GM12878 (cell line): ENCODE data around the gene MAEL. TPM values are rescaled to one million over a fixed set of nuclear protein-coding genes. Genes with fewer than 3 reads are reported as not detected.

Experiments used
- ATAC-seq: fragments of 200-7000 bp; cut with Tn5 transposase; 3 replicates; pipeline ENCODE4 v1.9.1; 2020; ENCODE audit warnings: mild to moderate bottlenecking, moderate library complexity
- BruUV-seq: library from RNA; stranded (reverse); fragments of 400-500 nt; replicated peaks from 2 replicates; lab custom pipeline; 2021; lab: Mats Ljungman, UMichigan
- CTCF ChIA-PET: fragments of 300-600 bp; sonication (Branson Sonifier 250); formaldehyde crosslinking; extraction: SDS; loops from one replicate; lab custom pipeline; 2021; ENCODE audit warnings: inconsistent platforms; lab: Yijun Ruan, JAX
- POLR2A ChIA-PET: fragments of 350-600 bp; formaldehyde crosslinking; extraction: SDS; loops from one replicate; lab custom pipeline; 2021; ENCODE audit warnings: inconsistent platforms; lab: Charles Lee
- RAD21 ChIA-PET: fragments of 300-600 bp; sonication (Branson Sonifier 250); formaldehyde crosslinking; loops from one replicate; lab custom pipeline; 2023; ENCODE audit warnings: antibody characterized with exemption; ENCODE audit not compliant: unreplicated experiment; lab: Charles Lee
- SMC1A ChIA-PET: fragments of 300-600 bp; sonication (Branson Sonifier 250); formaldehyde crosslinking; loops from one replicate; lab custom pipeline; 2023; ENCODE audit not compliant: unreplicated experiment, uncharacterized antibody; lab: Charles Lee
- DNase-seq: peaks from one replicate; pipeline ENCODE4 v3.0.0-alpha.2; 2011; ENCODE audit warnings: low read depth, low spot score
- FAIRE-seq: peaks from 3 replicates; lab custom pipeline; 2011; peaks lifted over from hg19 to GRCh38; lab: Jason Lieb, UNC
- H2AFZ ChIP-seq: 2 replicates; pipeline ENCODE4 v1.6.0; 2011; ENCODE audit warnings: low read depth, low read length, control low read depth; ENCODE audit not compliant: control insufficient read depth
- H3K27ac ChIP-seq: 2 replicates; pipeline ENCODE4 v1.5.1; 2011; ENCODE audit warnings: control low read depth; ENCODE audit not compliant: control insufficient read depth, insufficient read depth
- H3K27me3 ChIP-seq, 2 experiments: replicated peaks in 1 of 2; 2 replicates each; pipeline versions ENCODE4 v1.6.0 to v1.6.1; 2011; ENCODE audit warnings: low read length in 1 of 2; ENCODE audit not compliant: control insufficient read depth in 2 of 2, insufficient read depth in 2 of 2
- H3K36me3 ChIP-seq, 2 experiments: 2 replicates each; pipeline ENCODE4 v1.5.1; 2011; ENCODE audit warnings: low read length in 1 of 2; ENCODE audit not compliant: control insufficient read depth in 2 of 2, insufficient read depth in 2 of 2
- H3K4me1 ChIP-seq: 2 replicates; pipeline ENCODE4 v1.6.1; 2011; ENCODE audit warnings: mild to moderate bottlenecking, low read length, moderate library complexity, mixed read lengths; ENCODE audit not compliant: control insufficient read depth, insufficient read depth
- H3K4me2 ChIP-seq: 2 replicates; pipeline ENCODE4 v1.6.0; 2011; ENCODE audit warnings: control low read depth; ENCODE audit not compliant: control insufficient read depth, insufficient read depth
- H3K4me3 ChIP-seq: fragments of 200-600 bp; sonication (generic); 2 replicates; pipeline ENCODE4 v1.5.1; 2016
- H3K79me2 ChIP-seq: 2 replicates; pipeline ENCODE4 v1.6.0; 2011; ENCODE audit warnings: low read length; ENCODE audit not compliant: control insufficient read depth, insufficient read depth
- H3K9ac ChIP-seq: 2 replicates; pipeline ENCODE4 v1.8.0; 2011; ENCODE audit warnings: low read length, control low read depth, mixed read lengths; ENCODE audit not compliant: control insufficient read depth, insufficient read depth
- H3K9me3 ChIP-seq: replicated peaks from 3 replicates; pipeline ENCODE4 v1.5.1; 2011; ENCODE audit warnings: mild to moderate bottlenecking, low read length; ENCODE audit not compliant: control insufficient read depth, insufficient read depth
- H4K20me1 ChIP-seq: 2 replicates; pipeline ENCODE4 v1.6.0; 2011; ENCODE audit not compliant: control insufficient read depth, insufficient read depth
- CTCF ChIP-seq, 3 experiments: IDR thresholded peaks in 2 of 3; conservative IDR thresholded peaks in 1 of 3; 2 replicates each; pipeline ENCODE4 v1.5.1; 2011; ENCODE audit warnings: low read depth in 3 of 3, low read length in 3 of 3, mild to moderate bottlenecking in 3 of 3, control low read depth in 2 of 3, moderate library complexity in 2 of 3, inconsistent platforms in 1 of 3, mixed read lengths in 1 of 3; ENCODE audit not compliant: control insufficient read depth in 2 of 3, insufficient read depth in 1 of 3; ENCODE audit errors: extremely low read depth in 1 of 3
- EGR1 ChIP-seq, 2 experiments: IDR thresholded peaks; 1 replicate in 1 of 2; 2 replicates in 1 of 2; pipeline ENCODE4 v1.6.1; 2011 to 2012; ENCODE audit warnings: low read depth in 2 of 2, low read length in 2 of 2, borderline replicate concordance in 1 of 2, mild to moderate bottlenecking in 1 of 2, moderate library complexity in 1 of 2
- EZH2 ChIP-seq: IDR thresholded peaks from 2 replicates; pipeline ENCODE4 v1.6.1; 2012; ENCODE audit warnings: low read depth, mild to moderate bottlenecking, control low read depth, inconsistent platforms, low read length, borderline replicate concordance; ENCODE audit not compliant: control insufficient read depth
- HCFC1 ChIP-seq: fragments of 150-350 bp; IDR thresholded peaks from 2 replicates; pipeline ENCODE4 v1.6.1; 2014; ENCODE audit warnings: low read length
- HDAC2 ChIP-seq: fragments of 200-600 bp; sonication (generic); IDR thresholded peaks from 2 replicates; pipeline ENCODE4 v1.6.1; 2017
- HSF1 ChIP-seq: fragments of 150-350 bp; IDR thresholded peaks from 2 replicates; pipeline ENCODE4 v1.6.1; 2014; ENCODE audit warnings: mild to moderate bottlenecking, low read depth, low read length
- JUNB ChIP-seq: IDR thresholded peaks from 2 replicates; pipeline ENCODE4 v1.6.1; 2016; ENCODE audit warnings: antibody characterized with exemption, mild to moderate bottlenecking
- MXI1 ChIP-seq: fragments of 150-350 bp; IDR thresholded peaks from 2 replicates; pipeline ENCODE4 v1.6.1; 2011; ENCODE audit warnings: low read depth, mild to moderate bottlenecking, inconsistent platforms, low read length, improper control_type of control experiment
- PRDM15 ChIP-seq: fragments of 450-650 bp; formaldehyde crosslinking; IDR thresholded peaks from 2 replicates; pipeline ENCODE4 v1.4.0; 2020; ENCODE audit warnings: mild to moderate bottlenecking, moderate library complexity
- RELA ChIP-seq: fragments of 450-650 bp; IDR thresholded peaks from 2 replicates; pipeline ENCODE4 v1.8.0; 2014; ENCODE audit warnings: borderline replicate concordance; ENCODE audit not compliant: partially characterized antibody
- TCF7 ChIP-seq: IDR thresholded peaks from 2 replicates; pipeline ENCODE4 v1.6.1; 2014; ENCODE audit warnings: antibody characterized with exemption, borderline replicate concordance
- WRNIP1 ChIP-seq: IDR thresholded peaks from 2 replicates; pipeline ENCODE4 v1.6.1; 2011; ENCODE audit warnings: low read depth, low read length, improper control_type of control experiment, borderline replicate concordance
- ZNF592 ChIP-seq: fragments of 450-650 bp; IDR thresholded peaks from 2 replicates; pipeline ENCODE4 v1.6.1; 2017; ENCODE audit warnings: mild to moderate bottlenecking, moderate library complexity
- WGBS: methylation state at CpG from one replicate; pipeline ENCODE4 v1.1.6; 2016; ENCODE audit warnings: low lambda C conversion rate; ENCODE audit not compliant: insufficient replicate concordance, insufficient coverage; ENCODE audit errors: missing lambda C conversion rate; 5-methylcytosine and 5-hydroxymethylcytosine counted together
- in situ Hi-C: fragments of 300-500 bp; cut with MboI; formaldehyde crosslinking; loops from 9 replicates; pipeline ENCODE4 v1.14.3; 2018; ENCODE audit warnings: mixed read lengths
- intact Hi-C: fragments of 100-400 bp; cut with micrococcal nuclease; formaldehyde crosslinking; loops from one replicate; pipeline ENCODE4 v1.14.2; 2022; ENCODE audit not compliant: unreplicated experiment
- polyA plus RNA-seq, 11 experiments: library from polyadenylated mRNA; depleted of rRNA in 4 of 11; unstranded in 6 of 11; stranded (reverse) in 5 of 11; fragments of >200 nt; fragmentation: Nextera tagmentation in 4 of 11; fragmentation: Illumina TruSeq in 1 of 11; extraction: Ambion mirVana in 4 of 11; extraction: Trizol in 1 of 11; gene quantifications; 1 replicate in 1 of 11; 2 replicates in 10 of 11; pipeline versions ENCODE4 v1.2.1 to v1.2.3, GENCODE V29; 2011 to 2016; ENCODE audit warnings: inconsistent platforms in 2 of 11, missing spikeins in 2 of 11, low read depth in 1 of 11
- total RNA-seq, 4 experiments: library from RNA; depleted of rRNA in 3 of 4; stranded (reverse); fragments of >200 nt in 3 of 4; fragmentation: Illumina TruSeq in 1 of 4; extraction: Trizol in 1 of 4; gene quantifications; 2 replicates each; pipeline versions ENCODE4 v1.2.1 to v1.2.3, GENCODE V29; 2013 to 2021

MAEL gene
- total and polyA plus RNA-seq, 10 of the 15 experiments (the other 5 are each of a cell fraction or from before 2014, with no cell fraction given) = 0.10 to 0.43 (median 0.24) TPM; not detected in 2

- H3K9me3 ChIP-seq = no peaks in the 10 kb centered on the region
- no peaks in the 10 kb centered on the region for H3K79me2 ChIP-seq
- H3K36me3 ChIP-seq = no peaks in the 10 kb centered on the region
- H2AFZ ChIP-seq = no peak overlapping the region
- intact Hi-C loops = no loop called here
- no peaks in the 10 kb centered on the region for H4K20me1 ChIP-seq
- FAIRE-seq = no peak
- H3K4me3 ChIP-seq = no peak overlapping the region
- no peaks in the 10 kb centered on the region for H3K4me1 ChIP-seq
- BruUV-seq = no TSS peak
- H3K9ac ChIP-seq = no peak overlapping the region
- DNase-seq = no peak
- H3K27me3 ChIP-seq = peaks cover 0 to 2% of the 10 kb centered on the region in 2 experiments; a peak in 1 of 4 replicates
- H3K4me2 ChIP-seq = no peak overlapping the region
- RAD21 ChIA-PET = no interaction called here
- in situ Hi-C loops = no loop called here
- POLR2A ChIA-PET = no interaction called here
- SMC1A ChIA-PET = interaction anchor here (1.2 kb wide), 1 partner anchor 10 kb away, joined by 4 read pairs; no protein-coding TSS in a partner anchor
- no peak overlapping the region for H3K27ac ChIP-seq
- CTCF ChIA-PET = interaction anchor here (1.1 kb wide), 1 partner anchor 14 kb away, joined by 4 read pairs; no protein-coding TSS in a partner anchor
- ATAC-seq = no peak
- WGBS = 48% methylated on average over 2 of the region's 2 CpGs
- TF ChIP-seq HDAC2 (no peak), MXI1 (no peak), EGR1 (IDR thresholded peaks at IDR 0.05; ENCODE audit: borderline replicate concordance in 1 of 2, low read depth in 2 of 2, low read length in 2 of 2) (no peak), EZH2 (no peak), TCF7 (no peak), JUNB (no peak), CTCF (IDR thresholded peaks at IDR 0.05 in 2 of 3, conservative IDR thresholded peaks at IDR 0.05 in 1 of 3; ENCODE audit: control insufficient read depth in 2 of 3, extremely low read depth in 1 of 3, insufficient read depth in 1 of 3, low read depth in 3 of 3, low read length in 3 of 3) (no peak), PRDM15 (CRISPR knock-in tag) (no peak), WRNIP1 (no peak), HSF1 (no peak), RELA (no peak), HCFC1 (no peak), ZNF592 (no peak)
Observed at GRCh38 chr1:166950156-166950555, 38.9 kb upstream of the MAEL start.
